ENCODE data around the gene NDUFS8. TPM values are rescaled to one million over a fixed set of nuclear protein-coding genes. Genes with fewer than 3 reads are reported as not detected.

NDUFS8 gene
- total and polyA plus RNA-seq, 2 donors (not counting 1 experiment from before 2014, with no cell fraction given): 73.9 to 84.6 TPM

GRCh38 chr11:68074584-68075352 is 44.3 kb downstream of the NDUFS8 start:
- POLR2A ChIA-PET: no interaction called here
- no peaks in the 10 kb centered on the region for H3K27me3 ChIP-seq (replicated peaks in 1 of 4; ENCODE audit: control extremely low read depth in 1 of 4, control insufficient read depth in 3 of 4, insufficient read depth in 4 of 4, low read length in 3 of 4)
- over 99% methylated on average over 7 of the region's 10 CpGs for WGBS (ENCODE audit: insufficient coverage)
- Mint-ChIP-seq H3K27ac (no peak overlapping the region), H3K4me3 (no peak overlapping the region), H3K9me3 (ENCODE audit: insufficient read depth) (no peaks in the 10 kb centered on the region), H3K4me1 (peaks cover 24% of the 10 kb centered on the region), H3K27me3 (no peaks in the 10 kb centered on the region)
- H3K9me3 ChIP-seq (ENCODE audit: control extremely low read depth in 1 of 3, control insufficient read depth in 2 of 3, insufficient read depth in 1 of 3, low read length in 2 of 3): no peaks in the 10 kb centered on the region
- H3K9ac ChIP-seq (ENCODE audit: low read length): no peak overlapping the region
- no peaks in the 10 kb centered on the region for H4K20me1 ChIP-seq (ENCODE audit: control insufficient read depth, insufficient read depth, low read length, poor library complexity, severe bottlenecking)
- intact Hi-C loops (cut with micrococcal nuclease): no loop called here
- ATAC-seq (ENCODE audit: low read depth) (no peak), DNase-seq (no peak)
- CTCF ChIA-PET: interaction anchor here (0.8 kb wide), 1 partner anchor 136 kb away, joined by 3 read pairs; no protein-coding TSS in a partner anchor
- no peak overlapping the region for H3K27ac ChIP-seq (ENCODE audit: low read length in 2 of 2)
- H3K4me3 ChIP-seq (ENCODE audit: control extremely low read depth in 1 of 5, extremely low read depth in 1 of 5, insufficient read depth in 1 of 5, low read depth in 2 of 5, low read length in 4 of 5): no peak overlapping the region
- no peaks in the 10 kb centered on the region for H3K79me2 ChIP-seq (ENCODE audit: control insufficient read depth, insufficient read depth, low read length)
- H3K36me3 ChIP-seq (replicated peaks in 1 of 2; ENCODE audit: control extremely low read depth in 1 of 2, control insufficient read depth in 1 of 2, extremely low read depth in 1 of 2, insufficient read depth in 2 of 2, low read length in 1 of 2): peaks cover 0 to 6% of the 10 kb centered on the region in 2 experiments
- no peak overlapping the region for H2AFZ ChIP-seq (ENCODE audit: insufficient read depth, low read depth, low read length, poor library complexity, severe bottlenecking)
- no peak overlapping the region for H3K4me2 ChIP-seq (replicated peaks; ENCODE audit: low read depth, low read length, poor library complexity, severe bottlenecking)
- TF ChIP-seq EZH2 (IDR thresholded peaks at IDR 0.05; ENCODE audit: borderline replicate concordance, insufficient read depth, low read depth, low read length, poor library complexity, severe bottlenecking): no peak
- no peak for TF ChIP-seq CTCF (IDR thresholded peaks at IDR 0.05)
- peaks cover 9 to 20% of the 10 kb centered on the region in 2 donors for H3K4me1 ChIP-seq (ENCODE audit: control insufficient read depth in 2 of 2, insufficient read depth in 2 of 2, low read length in 2 of 2)

GRCh38 chr11:68076371-68077042 is 46.0 kb downstream of the NDUFS8 start:
- no peak for ATAC-seq (ENCODE audit: low read depth)
- Histone ChIP-seq H3K27me3 (replicated peaks in 1 of 4; ENCODE audit: control extremely low read depth in 1 of 4, control insufficient read depth in 3 of 4, insufficient read depth in 4 of 4, low read length in 3 of 4) (no peaks in the 10 kb centered on the region), H4K20me1 (ENCODE audit: control insufficient read depth, insufficient read depth, low read length, poor library complexity, severe bottlenecking) (no peaks in the 10 kb centered on the region)

More at GRCh38 chr11:68076371-68077042, 46.0 kb downstream of the NDUFS8 start:
- WGBS (ENCODE audit: insufficient coverage): 94% methylated on average over 6 of the region's 11 CpGs
- Histone ChIP-seq H3K9me3 (ENCODE audit: control extremely low read depth in 1 of 3, control insufficient read depth in 2 of 3, insufficient read depth in 1 of 3, low read length in 2 of 3) (no peaks in the 10 kb centered on the region), H3K4me2 (replicated peaks; ENCODE audit: low read depth, low read length, poor library complexity, severe bottlenecking) (no peak overlapping the region), H3K9ac (ENCODE audit: low read length) (no peak overlapping the region), H2AFZ (ENCODE audit: insufficient read depth, low read depth, low read length, poor library complexity, severe bottlenecking) (no peak overlapping the region), H3K4me3 (ENCODE audit: control extremely low read depth in 1 of 5, extremely low read depth in 1 of 5, insufficient read depth in 1 of 5, low read depth in 2 of 5, low read length in 4 of 5) (no peak overlapping the region), H3K27ac (ENCODE audit: low read length in 2 of 2) (no peak overlapping the region), H3K4me1 (ENCODE audit: control insufficient read depth in 2 of 2, insufficient read depth in 2 of 2, low read length in 2 of 2) (peaks cover 9 to 13% of the 10 kb centered on the region in 2 donors), H3K79me2 (ENCODE audit: control insufficient read depth, insufficient read depth, low read length) (no peaks in the 10 kb centered on the region), H3K36me3 (replicated peaks in 1 of 2; ENCODE audit: control extremely low read depth in 1 of 2, control insufficient read depth in 1 of 2, extremely low read depth in 1 of 2, insufficient read depth in 2 of 2, low read length in 1 of 2) (peaks cover 0 to 4% of the 10 kb centered on the region in 2 experiments)
- no peak overlapping the region for H3K27ac Mint-ChIP-seq
- POLR2A ChIA-PET: no interaction called here
- peaks cover 18% of the 10 kb centered on the region for H3K4me1 Mint-ChIP-seq
- TF ChIP-seq CTCF (IDR thresholded peaks at IDR 0.05) (no peak), EZH2 (IDR thresholded peaks at IDR 0.05; ENCODE audit: borderline replicate concordance, insufficient read depth, low read depth, low read length, poor library complexity, severe bottlenecking) (no peak)
- H3K9me3 Mint-ChIP-seq (ENCODE audit: insufficient read depth): no peaks in the 10 kb centered on the region
- CTCF ChIA-PET: no interaction called here
- intact Hi-C loops (cut with micrococcal nuclease): no loop called here
- H3K4me3 Mint-ChIP-seq: no peak overlapping the region
- no peak for DNase-seq
- H3K27me3 Mint-ChIP-seq: no peaks in the 10 kb centered on the region

All from B cell (primary cell).